K562 (cell line): ENCODE results near the gene DCAF7. TPM values are rescaled to one million over a fixed set of nuclear protein-coding genes. Genes with fewer than 3 reads are reported as not detected.

ENCODE experiments used
- ARID1B ChIP-seq: fragments of 450-650 bp; IDR thresholded peaks from 2 replicates; pipeline ENCODE4 v1.6.1; 2016; ENCODE audit warnings: antibody characterized with exemption, mild to moderate bottlenecking, inconsistent platforms
- ASH1L ChIP-seq: fragments of 450-650 bp; IDR thresholded peaks from 2 replicates; pipeline ENCODE4 v1.6.1; 2018; ENCODE audit warnings: borderline replicate concordance, mild to moderate bottlenecking, low read depth; ENCODE audit not compliant: partially characterized antibody
- BRCA1 ChIP-seq, 2 experiments: fragments of 450-650 bp in 1 of 2; sonication (generic) in 1 of 2; formaldehyde crosslinking in 1 of 2; IDR thresholded peaks; 2 replicates each; pipeline versions ENCODE4 v1.5.0 to v1.6.1; 2017 to 2020; ENCODE audit warnings: mild to moderate bottlenecking in 1 of 2, missing genetic modification reagents in 1 of 2
- CBFA2T3 ChIP-seq: fragments of 450-650 bp; IDR thresholded peaks from 2 replicates; pipeline ENCODE4 v1.6.1; 2017
- ELK1 ChIP-seq: sonication (generic); formaldehyde crosslinking; IDR thresholded peaks from 2 replicates; pipeline ENCODE4 v1.8.1; 2022; ENCODE audit warnings: missing genetic modification reagents
- ERF ChIP-seq: fragments of 450-650 bp; formaldehyde crosslinking; IDR thresholded peaks from 2 replicates; pipeline ENCODE4 v1.4.0; 2020; ENCODE audit warnings: mild to moderate bottlenecking, mixed read lengths
- ESRRB ChIP-seq: fragments of 250-450 bp; sonication (Bioruptor Pico); IDR thresholded peaks from 2 replicates; pipeline ENCODE4 v1.5.0; 2020; ENCODE audit warnings: mild to moderate bottlenecking, moderate library complexity, borderline replicate concordance
- OTX1 ChIP-seq: fragments of 450-650 bp; formaldehyde crosslinking; IDR thresholded peaks from 2 replicates; pipeline ENCODE4 v1.4.0; 2022; ENCODE audit warnings: mild to moderate bottlenecking
- PBX2 ChIP-seq, 2 experiments: IDR thresholded peaks in 1 of 2; conservative IDR thresholded peaks in 1 of 2; 2 replicates each; pipeline ENCODE4 v1.6.1; 2016; ENCODE audit warnings: low read depth in 2 of 2, mild to moderate bottlenecking in 1 of 2, missing compliant biosample characterization in 1 of 2, missing genetic modification characterization in 1 of 2, moderate library complexity in 1 of 2
- POLR2H ChIP-seq: IDR thresholded peaks from 2 replicates; pipeline ENCODE4 v1.6.1; 2016; ENCODE audit warnings: missing genetic modification characterization, low read depth, mild to moderate bottlenecking, control low read depth, missing compliant biosample characterization, moderate library complexity
- SFPQ ChIP-seq: fragments of 200-400 bp; formaldehyde crosslinking; IDR thresholded peaks from 2 replicates; pipeline ENCODE4 v1.6.1; 2017; ENCODE audit warnings: mild to moderate bottlenecking, low read depth, low read length, moderate library complexity
- STAT5B ChIP-seq: fragments of 250-450 bp; sonication (Bioruptor Pico); IDR thresholded peaks from 2 replicates; pipeline ENCODE4 v1.8.0; 2021; ENCODE audit warnings: mild to moderate bottlenecking, inconsistent platforms
- THRAP3 ChIP-seq: fragments of 450-650 bp; IDR thresholded peaks from 2 replicates; pipeline ENCODE4 v1.6.1; 2016; ENCODE audit warnings: mild to moderate bottlenecking, inconsistent platforms, borderline replicate concordance
- ZBTB8A ChIP-seq: fragments of 450-650 bp; IDR thresholded peaks from 2 replicates; pipeline ENCODE4 v1.6.1; 2018; ENCODE audit warnings: mild to moderate bottlenecking, moderate library complexity; ENCODE audit not compliant: partially characterized antibody
- ZHX1 ChIP-seq: fragments of 150-350 bp; conservative IDR thresholded peaks from 2 replicates; pipeline ENCODE4 v1.6.1; 2014; ENCODE audit warnings: low read length
- ZNF589 ChIP-seq: fragments of 200-800 bp; sonication (Bioruptor generic); IDR thresholded peaks from 2 replicates; pipeline ENCODE4 v1.6.1; 2016; ENCODE audit warnings: low read depth, missing genetic modification characterization, missing compliant biosample characterization
- polyA plus RNA-seq, 8 experiments: library from polyadenylated mRNA; depleted of rRNA in 4 of 8; stranded (reverse) in 5 of 8; unstranded in 3 of 8; fragments of >200 nt; fragmentation: Nextera tagmentation in 2 of 8; fragmentation: Illumina TruSeq in 1 of 8; extraction: Ambion mirVana in 2 of 8; extraction: Trizol in 1 of 8; gene quantifications; 2 replicates each; pipeline versions ENCODE4 v1.2.1 to v1.2.3, GENCODE V29; 2011 to 2014; ENCODE audit warnings: inconsistent platforms in 1 of 8, missing spikeins in 1 of 8
- total RNA-seq, 7 experiments: library from RNA; depleted of rRNA in 6 of 7; stranded (reverse); fragments of >200 nt in 6 of 7; fragmentation: Illumina TruSeq in 2 of 7; extraction: Trizol in 2 of 7; gene quantifications; 2 replicates each; pipeline versions ENCODE4 v1.2.1 to v1.2.3, GENCODE V29; 2011 to 2021; ENCODE audit warnings: low replicate concordance in 1 of 7

Gene DCAF7
- total and polyA plus RNA-seq, 9 of the 15 experiments (the other 6 are each of a cell fraction or from before 2014, with no cell fraction given): 30.8 to 123 (median 40.2) TPM

DNA sequence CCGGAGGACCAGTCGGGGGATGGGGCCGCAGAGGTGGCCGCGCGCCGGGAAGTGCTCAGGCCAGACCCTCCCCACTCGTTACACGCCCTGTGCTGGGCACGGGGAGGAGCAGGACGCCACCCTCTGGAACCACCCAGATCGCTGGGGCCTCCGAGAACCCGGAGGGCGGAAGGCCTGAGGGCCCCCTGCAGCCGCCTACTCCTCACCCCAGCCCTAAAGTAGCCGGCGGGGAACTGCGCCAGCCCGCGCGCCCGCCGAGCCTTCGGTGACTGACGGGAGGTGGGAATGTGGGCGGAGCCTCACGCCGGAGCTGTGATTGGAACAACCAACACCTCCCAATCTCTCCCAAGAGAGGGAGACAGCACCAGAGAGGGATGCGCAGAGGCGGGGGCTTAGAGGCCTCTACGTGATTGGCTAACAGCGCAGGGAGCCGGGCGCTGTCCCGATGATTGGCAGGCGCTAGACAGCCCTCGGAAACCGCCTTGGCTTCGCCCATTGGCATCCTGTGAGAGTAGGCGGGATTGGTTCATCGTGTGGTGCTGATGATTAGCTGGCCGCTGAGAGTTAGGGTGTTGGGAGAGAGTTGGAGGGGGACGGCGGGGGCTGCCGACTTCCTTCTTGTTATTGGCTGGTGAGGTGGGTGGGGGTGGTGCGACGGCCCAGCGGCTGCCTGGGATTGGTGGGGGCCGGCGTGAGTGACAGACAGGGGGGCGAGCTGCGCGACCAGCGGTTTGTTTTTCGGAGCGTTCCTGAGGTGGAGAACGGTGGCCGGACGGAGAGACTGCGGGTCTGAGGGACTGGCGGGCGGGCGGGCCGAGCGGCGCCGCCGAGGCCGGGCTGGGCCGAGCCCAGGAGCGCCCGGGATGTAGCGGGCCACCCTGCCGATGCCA lies 71.7 kb downstream of the DCAF7 start, which contains the start of gene MAP3K3 (continued):
- TF ChIP-seq ZHX1 (no peak), STAT5B (CRISPR knock-in tag) (no peak), ELK1 (no peak), ASH1L (peak; percentile 91), ESRRB (CRISPR knock-in tag) (no peak), ARID1B (no peak), ERF (CRISPR knock-in tag) (no peak), CBFA2T3 (no peak), ZNF589 (no peak), PBX2 (CRISPR knock-in tag; IDR thresholded peaks at IDR 0.05; ENCODE audit: low read depth) (peak; percentile 79), PBX2 (tag; conservative IDR thresholded peaks at IDR 0.05; ENCODE audit: low read depth) (peak; percentile 99), SFPQ (no peak), ZBTB8A (no peak), OTX1 (no peak), THRAP3 (no peak), BRCA1 (IDR thresholded peaks at IDR 0.05) (no peak), BRCA1 (CRISPR knock-in tag; IDR thresholded peaks at IDR 0.05) (no peak), POLR2H (tag) (peak; percentile 87)
